MCF 10A (cell line): Measurements from ENCODE around the gene ABTB1. TPM values are rescaled to one million over a fixed set of nuclear protein-coding genes. Genes with fewer than 3 reads are reported as not detected.

Experiments used
- BruUV-seq: library from RNA; stranded (reverse); fragments of 400-500 nt; replicated peaks from 2 replicates; lab custom pipeline; 2021; lab: Mats Ljungman, UMichigan
- CTCF ChIA-PET: fragments of 300-600 bp; sonication (Branson Sonifier 250); formaldehyde crosslinking; extraction: SDS; loops from one replicate; lab custom pipeline; 2021; ENCODE audit warnings: antibody characterized with exemption, inconsistent platforms; lab: Yijun Ruan, JAX
- POLR2A ChIA-PET: fragments of 300-600, 350-650 bp; sonication (Branson Sonifier 250); formaldehyde crosslinking; extraction: SDS; loops from one replicate; lab custom pipeline; 2020; ENCODE audit warnings: antibody characterized with exemption, inconsistent platforms; lab: Yijun Ruan, JAX
- DNase-seq: peaks from one replicate; pipeline ENCODE4 v3.0.0-alpha.2; 2018; ENCODE audit not compliant: unreplicated experiment
- H3K27ac Mint-ChIP-seq: one replicate; pipeline ENCODE4 v1.8.0; 2022; ENCODE audit warnings: mild to moderate bottlenecking, low read depth, mixed read lengths; ENCODE audit not compliant: unreplicated experiment
- H3K27me3 Mint-ChIP-seq: one replicate; pipeline ENCODE4 v1.8.0; 2022; ENCODE audit warnings: mixed read lengths; ENCODE audit not compliant: insufficient read depth, unreplicated experiment
- H3K36me3 Mint-ChIP-seq: one replicate; pipeline ENCODE4 v1.8.0; 2022; ENCODE audit warnings: mild to moderate bottlenecking, moderate library complexity, mixed read lengths; ENCODE audit not compliant: insufficient read depth, unreplicated experiment
- H3K4me1 Mint-ChIP-seq: one replicate; pipeline ENCODE4 v1.8.0; 2022; ENCODE audit warnings: mixed read lengths; ENCODE audit not compliant: insufficient read depth, unreplicated experiment
- H3K4me3 Mint-ChIP-seq: one replicate; pipeline ENCODE4 v1.8.0; 2022; ENCODE audit warnings: mild to moderate bottlenecking, moderate library complexity, mixed read lengths; ENCODE audit not compliant: unreplicated experiment
- H3K9me3 Mint-ChIP-seq: one replicate; pipeline ENCODE4 v1.8.0; 2022; ENCODE audit warnings: mixed read lengths; ENCODE audit not compliant: unreplicated experiment
- CTCF ChIP-seq: fragments of 200-600 bp; IDR thresholded peaks from one replicate; pipeline ENCODE4 v1.8.0; 2022; ENCODE audit warnings: antibody characterized with exemption, mild to moderate bottlenecking; ENCODE audit not compliant: unreplicated experiment
- intact Hi-C: fragments of 100-400 bp; cut with micrococcal nuclease; formaldehyde crosslinking; loops from 2 replicates; pipeline ENCODE4 v1.14.1; 2022
- total RNA-seq: library from RNA; stranded (reverse); gene quantifications from 2 replicates; pipeline ENCODE4 v1.2.3, GENCODE V29; 2022

Gene ABTB1
- total RNA-seq, 1 experiment from 2014 or later: 9.7 TPM

- intact Hi-C loops: no loop called here
- H3K4me3 Mint-ChIP-seq: no peak overlapping the region
- TF ChIP-seq CTCF: no peak
- no peak overlapping the region for H3K27ac Mint-ChIP-seq
- no TSS peak for BruUV-seq
- H3K9me3 Mint-ChIP-seq: no peaks in the 10 kb centered on the region
- H3K4me1 Mint-ChIP-seq: peaks cover 7% of the 10 kb centered on the region
- H3K27me3 Mint-ChIP-seq: no peaks in the 10 kb centered on the region
- CTCF ChIA-PET: interaction anchor here (0.6 kb wide), 2 partner anchors 38 to 66 kb away, joined by 3 to 4 read pairs; no protein-coding TSS in a partner anchor
- no peak for DNase-seq
- POLR2A ChIA-PET: interaction anchor here (0.6 kb wide), 1 partner anchor 1856 kb away, joined by 3 read pairs; no protein-coding TSS in a partner anchor
- H3K36me3 Mint-ChIP-seq: no peaks in the 10 kb centered on the region
These were observed 40.4 kb downstream of the ABTB1 start for GRCh38 chr3:127712881-127713771.

GRCh38 chr3:127714125-127714571, 41.4 kb downstream of the ABTB1 start:
- no peaks in the 10 kb centered on the region for H3K9me3 Mint-ChIP-seq
- H3K36me3 Mint-ChIP-seq: no peaks in the 10 kb centered on the region
- no peak overlapping the region for H3K27ac Mint-ChIP-seq
- no peak for DNase-seq
- BruUV-seq: no TSS peak
- CTCF ChIA-PET: interaction anchor here (0.6 to 1.2 kb wide), 2 partner anchors 15 to 18 kb away, joined by 3 read pairs; no protein-coding TSS in a partner anchor
- no peak overlapping the region for H3K4me3 Mint-ChIP-seq
- H3K4me1 Mint-ChIP-seq: peaks cover 7% of the 10 kb centered on the region
- POLR2A ChIA-PET: no interaction called here
- H3K27me3 Mint-ChIP-seq: no peaks in the 10 kb centered on the region
- intact Hi-C loops: no loop called here
- no peak for TF ChIP-seq CTCF

DNA sequence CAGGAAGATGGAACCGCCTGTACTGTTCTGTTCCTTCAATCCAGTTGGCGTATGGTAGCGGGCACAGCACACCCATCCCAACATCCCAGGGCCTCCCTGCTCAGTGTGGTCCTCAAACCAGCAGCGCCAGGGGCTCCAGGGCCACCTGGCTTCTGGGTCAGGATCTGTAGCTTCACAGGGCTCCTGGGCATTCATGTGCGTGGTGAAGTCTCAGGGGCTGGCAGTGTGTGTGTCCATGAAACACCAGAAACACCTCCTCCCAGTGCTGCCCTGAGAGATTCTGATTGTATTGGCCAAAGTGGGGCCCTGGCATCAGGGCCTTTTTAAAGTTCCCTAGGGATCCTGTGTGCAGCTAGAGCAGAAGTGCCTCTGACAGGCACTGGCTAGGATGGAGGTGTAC, 42.1 kb downstream of the ABTB1 start:
- ChIA-PET CTCF (interaction anchor here (1.2 kb wide), 1 partner anchor 19 kb away, joined by 3 read pairs; no protein-coding TSS in a partner anchor), POLR2A (no interaction called here)
- DNase-seq: no peak
- peaks cover 7% of the 10 kb centered on the region for H3K4me1 Mint-ChIP-seq
- no peak overlapping the region for H3K27ac Mint-ChIP-seq
- no peak overlapping the region for H3K4me3 Mint-ChIP-seq
- no peaks in the 10 kb centered on the region for H3K36me3 Mint-ChIP-seq
- TF ChIP-seq CTCF: no peak
- no TSS peak for BruUV-seq
- intact Hi-C loops: no loop called here
- no peaks in the 10 kb centered on the region for H3K9me3 Mint-ChIP-seq
- H3K27me3 Mint-ChIP-seq: no peaks in the 10 kb centered on the region

GRCh38 chr3:127715532-127715931, 42.8 kb downstream of the ABTB1 start:
- peaks cover 4% of the 10 kb centered on the region for H3K4me1 Mint-ChIP-seq
- intact Hi-C loops: no loop called here
- H3K27ac Mint-ChIP-seq: no peak overlapping the region
- BruUV-seq: no TSS peak
- DNase-seq: no peak
- no peaks in the 10 kb centered on the region for H3K36me3 Mint-ChIP-seq
- TF ChIP-seq CTCF: no peak
- ChIA-PET POLR2A (no interaction called here), CTCF (interaction anchor here (0.6 to 1.2 kb wide), 2 partner anchors 16 to 20 kb away, joined by 3 read pairs; no protein-coding TSS in a partner anchor)
- H3K4me3 Mint-ChIP-seq: no peak overlapping the region
- H3K27me3 Mint-ChIP-seq: no peaks in the 10 kb centered on the region
- no peaks in the 10 kb centered on the region for H3K9me3 Mint-ChIP-seq
